ENCODE results near the gene ANKFY1.

DNA sequence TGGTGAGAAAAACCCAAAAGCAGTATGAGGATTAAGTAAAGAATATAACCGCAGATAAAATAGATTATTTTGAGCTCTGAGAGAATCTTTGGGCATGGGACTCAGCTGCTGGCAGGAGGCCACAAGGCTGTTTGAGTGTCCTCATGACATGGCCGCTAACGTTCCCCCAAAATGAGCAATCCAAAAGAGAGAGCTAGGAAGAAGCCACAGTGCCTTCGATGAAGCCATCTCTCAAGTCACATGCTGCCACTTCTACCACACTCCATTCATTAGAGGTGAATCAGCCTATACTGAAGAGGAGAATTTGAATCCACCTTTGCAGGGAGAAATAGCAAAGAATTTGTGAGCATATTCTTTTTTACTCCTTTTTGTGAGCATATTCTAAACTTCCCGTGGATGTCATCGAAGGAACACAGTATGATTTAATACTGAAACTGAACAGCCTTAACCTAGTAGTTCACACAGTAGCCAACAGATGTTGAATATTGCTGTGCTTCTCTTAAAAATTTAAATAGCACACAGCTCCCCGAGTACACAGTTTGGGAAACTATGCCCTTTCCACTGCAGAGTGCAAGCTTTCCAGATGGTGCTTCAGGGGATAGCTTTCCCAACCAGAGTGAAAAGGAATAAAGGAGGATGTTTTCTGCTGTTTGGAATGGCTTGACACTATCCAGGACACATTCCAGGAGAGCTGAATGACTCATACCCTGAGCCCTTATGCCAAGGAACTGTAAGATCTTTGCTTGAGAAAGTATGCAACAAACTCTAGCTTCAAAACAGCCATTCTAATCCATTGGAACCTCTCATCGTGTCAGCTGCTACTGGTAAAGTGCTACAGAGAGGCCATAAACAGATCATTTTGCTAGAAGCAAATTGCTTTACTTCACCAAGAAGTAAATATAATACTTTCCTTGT is 33.9 kb downstream of the ANKFY1 start:
- TF ChIP-seq POLR2A (IDR thresholded peaks at IDR 0.05) (no peak), POLR2AphosphoS5 (IDR thresholded peaks at IDR 0.05) (peak; percentile 61 to 95 (median 86))
- TF ChIP-seq, protein P1, sequence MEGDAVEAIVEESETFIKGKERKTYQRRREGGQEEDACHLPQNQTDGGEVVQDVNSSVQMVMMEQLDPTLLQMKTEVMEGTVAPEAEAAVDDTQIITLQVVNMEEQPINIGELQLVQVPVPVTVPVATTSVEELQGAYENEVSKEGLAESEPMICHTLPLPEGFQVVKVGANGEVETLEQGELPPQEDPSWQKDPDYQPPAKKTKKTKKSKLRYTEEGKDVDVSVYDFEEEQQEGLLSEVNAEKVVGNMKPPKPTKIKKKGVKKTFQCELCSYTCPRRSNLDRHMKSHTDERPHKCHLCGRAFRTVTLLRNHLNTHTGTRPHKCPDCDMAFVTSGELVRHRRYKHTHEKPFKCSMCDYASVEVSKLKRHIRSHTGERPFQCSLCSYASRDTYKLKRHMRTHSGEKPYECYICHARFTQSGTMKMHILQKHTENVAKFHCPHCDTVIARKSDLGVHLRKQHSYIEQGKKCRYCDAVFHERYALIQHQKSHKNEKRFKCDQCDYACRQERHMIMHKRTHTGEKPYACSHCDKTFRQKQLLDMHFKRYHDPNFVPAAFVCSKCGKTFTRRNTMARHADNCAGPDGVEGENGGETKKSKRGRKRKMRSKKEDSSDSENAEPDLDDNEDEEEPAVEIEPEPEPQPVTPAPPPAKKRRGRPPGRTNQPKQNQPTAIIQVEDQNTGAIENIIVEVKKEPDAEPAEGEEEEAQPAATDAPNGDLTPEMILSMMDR (IDR thresholded peaks at IDR 0.05) = no peak
